GM18498 (cell line): ENCODE results near the gene NAA38.
"Not testable (repeated sequence)": the region's sequence is repeated elsewhere in the genome, so short reads cannot be mapped to it uniquely, and the experiment has no call there.

Source experiments
- ATAC-seq: cut with Tn5 transposase; IDR thresholded peaks from one replicate; pipeline ENCODE4 v1.9.1; 2021; ENCODE audit warnings: mild to moderate bottlenecking, moderate library complexity; ENCODE audit not compliant: unreplicated experiment

The NAA38 gene

GRCh38 chr17:7825206-7825990 is 32.0 kb downstream of the NAA38 start:
- ATAC-seq = no peak

- no peak for ATAC-seq
These were observed 33.1 kb downstream of the NAA38 start for GRCh38 chr17:7824021-7824924.

- ATAC-seq = no peak
These were observed 33.8 kb downstream of the NAA38 start for GRCh38 chr17:7823581-7824001.

GRCh38 chr17:7822126-7822525 is 35.2 kb downstream of the NAA38 start:
- ATAC-seq = no peak

GRCh38 chr17:7820231-7820630 is 37.1 kb downstream of the NAA38 start:
- ATAC-seq = no peak

- ATAC-seq = no peak
These were observed 38.4 kb downstream of the NAA38 start for GRCh38 chr17:7818746-7819645.

GRCh38 chr17:7818026-7818425 is 39.3 kb downstream of the NAA38 start:
- no peak for ATAC-seq

GRCh38 chr17:7817643-7817964 is 39.8 kb downstream of the NAA38 start:
- no peak for ATAC-seq

GRCh38 chr17:7816926-7817642 is 40.3 kb downstream of the NAA38 start:
- no peak for ATAC-seq

- no peak for ATAC-seq
These were observed 42.4 kb downstream of the NAA38 start for GRCh38 chr17:7814969-7815368.

GRCh38 chr17:7811251-7811650 is 46.1 kb downstream of the NAA38 start:
- ATAC-seq = no peak

- not testable (repeated sequence) for ATAC-seq
These were observed 47.5 kb downstream of the NAA38 start for GRCh38 chr17:7809791-7810343.

- no peak for ATAC-seq
These were observed 48.1 kb downstream of the NAA38 start for GRCh38 chr17:7809086-7809790.

GRCh38 chr17:7807206-7807605 is 50.2 kb downstream of the NAA38 start:
- ATAC-seq = no peak
